ENCODE results near the gene ADCY3.

The ADCY3 gene

GRCh38 chr2:24909555-24910177 lies 10.4 kb downstream of the ADCY3 start:
- TF ChIP-seq CTCF (IDR thresholded peaks at IDR 0.05; ENCODE audit: low read depth, low read length) = no peak
- no peak overlapping the region for H3K4me3 ChIP-seq (ENCODE audit: low read depth, low read length)

GRCh38 chr2:24908461-24908901 lies 11.6 kb downstream of the ADCY3 start:
- TF ChIP-seq CTCF (IDR thresholded peaks at IDR 0.05; ENCODE audit: low read depth, low read length) = no peak
- no peak overlapping the region for H3K4me3 ChIP-seq (ENCODE audit: low read depth, low read length)

- H3K4me3 ChIP-seq (ENCODE audit: low read depth, low read length) = no peak overlapping the region
- no peak for TF ChIP-seq CTCF (IDR thresholded peaks at IDR 0.05; ENCODE audit: low read depth, low read length)
Measured at GRCh38 chr2:24907116-24907515, 12.9 kb downstream of the ADCY3 start.

- H3K4me3 ChIP-seq (ENCODE audit: low read depth, low read length) = no peak overlapping the region
- no peak for TF ChIP-seq CTCF (IDR thresholded peaks at IDR 0.05; ENCODE audit: low read depth, low read length)
Measured at GRCh38 chr2:24906466-24906865, 13.6 kb downstream of the ADCY3 start.

GRCh38 chr2:24903161-24904103 lies 16.6 kb downstream of the ADCY3 start:
- TF ChIP-seq CTCF (IDR thresholded peaks at IDR 0.05; ENCODE audit: low read depth, low read length) = no peak
- H3K4me3 ChIP-seq (ENCODE audit: low read depth, low read length) = no peak overlapping the region

- TF ChIP-seq CTCF (IDR thresholded peaks at IDR 0.05; ENCODE audit: low read depth, low read length) = no peak
- H3K4me3 ChIP-seq (ENCODE audit: low read depth, low read length) = no peak overlapping the region
Measured at GRCh38 chr2:24899361-24899910, 20.6 kb downstream of the ADCY3 start.
